NCI-H1694 (cell line): Measurements from ENCODE around the gene PLA2G4E.

ENCODE experiments used
- DNase-seq: peaks from one replicate; lab custom pipeline; 2025; lab: John Stamatoyannopoulos, UW

The PLA2G4E gene, protein sequence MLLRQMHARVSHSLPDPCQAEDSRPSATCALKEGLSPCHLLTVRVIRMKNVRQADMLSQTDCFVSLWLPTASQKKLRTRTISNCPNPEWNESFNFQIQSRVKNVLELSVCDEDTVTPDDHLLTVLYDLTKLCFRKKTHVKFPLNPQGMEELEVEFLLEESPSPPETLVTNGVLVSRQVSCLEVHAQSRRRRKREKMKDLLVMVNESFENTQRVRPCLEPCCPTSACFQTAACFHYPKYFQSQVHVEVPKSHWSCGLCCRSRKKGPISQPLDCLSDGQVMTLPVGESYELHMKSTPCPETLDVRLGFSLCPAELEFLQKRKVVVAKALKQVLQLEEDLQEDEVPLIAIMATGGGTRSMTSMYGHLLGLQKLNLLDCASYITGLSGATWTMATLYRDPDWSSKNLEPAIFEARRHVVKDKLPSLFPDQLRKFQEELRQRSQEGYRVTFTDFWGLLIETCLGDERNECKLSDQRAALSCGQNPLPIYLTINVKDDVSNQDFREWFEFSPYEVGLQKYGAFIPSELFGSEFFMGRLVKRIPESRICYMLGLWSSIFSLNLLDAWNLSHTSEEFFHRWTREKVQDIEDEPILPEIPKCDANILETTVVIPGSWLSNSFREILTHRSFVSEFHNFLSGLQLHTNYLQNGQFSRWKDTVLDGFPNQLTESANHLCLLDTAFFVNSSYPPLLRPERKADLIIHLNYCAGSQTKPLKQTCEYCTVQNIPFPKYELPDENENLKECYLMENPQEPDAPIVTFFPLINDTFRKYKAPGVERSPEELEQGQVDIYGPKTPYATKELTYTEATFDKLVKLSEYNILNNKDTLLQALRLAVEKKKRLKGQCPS

GRCh38 chr15:42020713-42021273 is at the start of gene PLA2G4E:
PLA2G4E (minus strand) TSS chr15:42021042; CDS start chr15:42021030, 12 bp downstream.
- DNase-seq, result no peak

DNA sequence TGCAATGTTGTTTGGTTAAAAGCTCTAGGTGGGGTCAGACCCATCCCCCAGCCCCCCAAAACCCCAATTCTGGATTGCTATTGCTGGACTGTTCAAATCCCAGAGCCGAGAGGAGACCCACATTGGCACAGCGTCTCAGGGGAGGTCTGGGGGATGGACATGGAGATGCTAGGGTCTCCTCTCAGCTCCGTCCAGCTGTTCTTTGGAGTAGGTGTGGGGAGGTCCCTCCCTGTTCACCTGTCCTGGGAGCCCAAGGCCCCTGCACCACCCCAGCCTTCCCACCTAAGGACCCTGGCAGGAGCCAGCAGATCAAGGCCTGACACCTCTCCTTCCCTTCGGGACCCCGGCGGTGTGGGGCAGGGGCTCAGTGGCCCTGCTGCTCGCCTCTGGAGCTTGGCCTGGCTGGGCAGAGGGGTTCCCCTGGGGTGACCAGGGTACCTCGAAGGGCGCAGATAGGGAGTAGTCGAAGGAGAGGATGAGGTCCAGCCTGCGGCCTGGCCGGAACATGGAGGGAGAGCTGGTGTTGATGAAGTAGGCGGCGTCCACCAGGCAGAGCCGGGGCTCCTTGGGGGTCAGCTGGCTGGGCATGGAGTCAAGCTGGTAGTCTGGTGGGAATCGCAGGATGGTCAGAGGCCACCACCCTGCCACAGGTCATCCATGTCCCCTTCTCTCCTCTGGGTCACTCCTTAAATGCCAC is 49.6 kb upstream of the PLA2G4E start:
- DNase-seq, result no peak

- no peak for DNase-seq
Observed at GRCh38 chr15:42069496-42070278, 48.8 kb upstream of the PLA2G4E start.

- no peak for DNase-seq
Observed at GRCh38 chr15:42069025-42069424, 48.2 kb upstream of the PLA2G4E start.

DNA sequence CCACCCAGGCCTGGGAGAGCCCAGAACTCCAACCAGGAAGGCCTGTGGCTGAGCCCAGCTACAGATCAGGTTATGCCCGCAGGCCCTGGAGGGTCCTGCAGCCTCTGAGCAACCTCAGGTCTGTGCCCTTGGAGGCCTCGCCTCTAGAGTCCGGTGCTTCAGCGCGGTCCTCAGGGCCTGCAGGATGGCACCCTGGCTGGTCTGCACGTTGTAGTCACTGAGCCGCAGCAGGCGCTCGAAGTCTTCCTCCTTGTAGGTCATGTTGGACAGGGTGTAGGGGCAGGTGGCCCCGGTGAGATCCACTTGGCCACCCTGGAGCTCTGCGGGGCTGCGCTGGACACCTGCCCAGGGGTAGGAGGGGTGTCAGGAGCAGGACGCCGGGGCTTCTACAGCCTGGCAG is 47.8 kb upstream of the PLA2G4E start:
- DNase-seq, result no peak

DNA sequence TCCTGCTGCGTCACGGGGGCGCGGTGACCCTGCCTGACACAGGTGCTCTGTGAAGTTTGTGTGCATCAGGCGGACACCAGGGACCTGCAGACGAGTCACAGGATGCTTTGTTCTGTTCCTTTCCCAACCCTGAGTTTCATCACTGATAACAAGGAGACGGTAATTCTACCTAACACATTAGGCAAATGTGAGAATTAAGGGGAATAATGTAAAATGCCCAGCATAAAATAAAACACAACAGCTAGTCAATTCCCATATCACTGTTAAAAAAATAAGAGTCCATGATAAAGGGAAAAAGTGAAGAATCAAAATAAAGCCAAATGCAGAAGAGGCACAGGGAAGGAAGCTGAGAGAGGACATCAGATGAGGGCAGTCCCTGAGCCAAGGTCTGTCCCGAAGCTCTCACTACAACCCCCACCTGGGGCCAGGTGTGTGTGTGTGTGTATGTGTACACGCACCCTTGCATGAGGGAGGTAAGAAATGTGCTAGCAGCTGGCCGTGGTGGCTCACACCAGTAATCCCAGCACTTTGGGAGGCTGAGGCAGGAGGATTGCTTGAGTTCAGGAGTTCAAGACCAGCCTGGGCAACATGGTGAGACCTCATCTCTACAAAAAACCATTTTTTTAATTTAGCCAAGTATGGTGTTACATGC is 46.0 kb upstream of the PLA2G4E start:
- DNase-seq, result no peak

DNA sequence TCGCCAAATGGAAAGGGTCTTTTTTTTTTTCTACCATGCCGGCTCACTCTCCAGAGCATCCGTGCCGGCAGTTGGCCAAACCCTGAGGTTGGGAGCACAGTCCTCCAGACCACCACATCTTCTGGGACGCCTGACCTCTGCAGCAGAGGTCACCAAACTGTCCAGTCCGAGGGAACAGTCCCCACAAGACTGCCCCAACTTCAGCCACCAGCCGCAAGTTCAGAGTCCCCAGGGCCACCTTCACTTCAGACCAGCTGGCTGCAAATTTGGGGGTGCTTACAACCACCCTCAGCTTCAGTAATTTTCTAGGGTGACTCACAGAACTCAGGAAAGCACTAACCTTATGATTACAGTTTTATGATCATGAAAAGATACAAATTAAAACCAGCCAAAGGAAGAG is 44.6 kb upstream of the PLA2G4E start:
- DNase-seq, result no peak

DNA sequence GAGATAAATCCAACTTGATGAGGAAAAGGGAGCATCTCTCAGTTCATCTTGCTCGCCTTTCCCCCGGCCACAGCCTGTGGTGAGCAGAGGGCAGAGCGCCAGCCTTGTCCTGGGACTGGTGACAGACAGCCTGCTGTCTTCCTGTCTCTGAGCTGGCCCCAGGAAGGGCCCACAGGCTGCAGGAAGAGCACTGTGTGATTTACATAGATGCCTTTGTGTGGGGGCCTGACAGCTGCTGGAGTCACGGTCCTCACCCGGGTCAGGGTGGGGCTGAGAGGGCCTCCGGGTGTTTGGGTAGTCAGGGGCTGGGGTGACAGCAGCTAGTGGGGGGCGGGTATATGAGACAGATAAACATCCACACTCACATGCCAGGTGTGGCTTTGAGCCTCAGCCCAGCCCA is 44.2 kb upstream of the PLA2G4E start:
- peak; percentile 21 for DNase-seq

DNA sequence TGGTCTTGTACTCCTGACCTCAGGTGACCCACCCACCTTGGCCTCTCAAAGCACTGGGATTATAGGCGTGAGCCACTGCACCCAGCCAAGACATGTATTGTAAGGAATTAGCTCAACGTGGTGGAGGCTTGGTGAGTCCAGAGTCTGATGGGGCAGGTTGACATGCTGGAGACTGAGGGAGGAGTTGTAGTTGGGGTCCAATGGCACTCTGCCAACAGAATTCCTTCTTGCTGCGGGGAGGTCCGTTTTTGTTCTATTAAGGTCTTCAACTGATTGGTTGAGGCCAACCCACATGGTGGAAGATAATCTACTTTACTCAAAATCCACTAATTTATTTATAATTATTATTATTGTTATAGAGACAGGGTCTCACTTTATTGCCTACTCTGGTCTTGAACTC is 43.4 kb upstream of the PLA2G4E start:
- DNase-seq, result no peak

DNA sequence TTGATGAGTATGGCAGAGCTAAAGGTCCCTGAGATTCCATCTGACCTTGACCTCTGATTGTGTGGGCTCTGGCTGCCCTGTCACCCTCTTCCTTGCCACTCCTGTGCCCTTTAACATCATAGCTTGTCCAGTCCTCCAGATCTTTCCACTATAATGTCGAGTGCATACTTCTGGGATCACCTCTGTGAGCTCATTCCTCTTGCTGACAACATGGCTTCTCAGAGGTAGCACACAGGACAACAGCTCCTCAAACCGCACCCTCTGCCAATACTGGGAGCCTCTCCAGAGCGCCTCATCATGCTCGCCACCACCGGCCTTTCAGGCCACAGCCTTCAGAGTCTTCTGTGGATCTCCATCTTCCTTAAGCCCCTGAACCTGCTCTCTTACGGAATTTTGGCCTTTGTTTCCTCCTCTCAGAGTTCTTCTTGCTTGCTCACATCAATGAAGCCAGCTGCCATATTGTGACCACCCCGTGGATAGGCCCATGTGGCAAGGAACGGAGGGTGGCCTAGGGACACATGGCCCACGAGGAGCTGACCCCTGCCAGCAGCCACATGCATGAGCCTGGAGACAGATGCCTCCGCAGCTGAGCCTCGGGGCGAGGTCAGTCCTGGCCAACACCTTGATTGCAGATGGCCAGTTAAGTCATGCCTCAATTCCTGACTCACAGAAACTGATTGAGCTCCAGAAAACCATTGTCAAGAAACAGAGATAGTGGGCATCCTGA is 42.4 kb upstream of the PLA2G4E start:
- DNase-seq, result no peak

GRCh38 chr15:42062284-42062806 is 41.5 kb upstream of the PLA2G4E start:
- no peak for DNase-seq

- DNase-seq, result no peak
Observed at GRCh38 chr15:42060797-42061196, 40.0 kb upstream of the PLA2G4E start.

- no peak for DNase-seq
Observed at GRCh38 chr15:42060477-42060763, 39.6 kb upstream of the PLA2G4E start.

- DNase-seq, result peak; percentile 38
Observed at GRCh38 chr15:42059661-42060476, 39.0 kb upstream of the PLA2G4E start.

DNA sequence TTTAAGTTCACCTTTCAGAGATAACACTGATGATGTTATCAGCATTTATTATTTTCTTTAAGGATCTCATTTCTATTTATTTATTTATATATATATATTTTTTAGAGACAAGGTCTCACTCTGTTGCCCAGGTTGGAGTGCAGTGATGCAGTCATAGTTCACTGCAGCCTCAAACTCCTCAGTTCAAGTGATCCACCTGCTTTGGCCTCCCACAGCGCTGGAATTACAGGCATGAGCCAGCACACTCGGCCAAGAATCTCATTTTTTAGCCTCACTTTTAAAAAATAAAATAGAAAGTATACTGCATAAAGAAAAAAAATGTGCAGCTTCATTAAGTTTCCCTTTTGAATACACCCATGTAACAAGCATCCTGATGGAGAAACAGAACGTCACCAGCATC is 37.9 kb upstream of the PLA2G4E start:
- no peak for DNase-seq

DNA sequence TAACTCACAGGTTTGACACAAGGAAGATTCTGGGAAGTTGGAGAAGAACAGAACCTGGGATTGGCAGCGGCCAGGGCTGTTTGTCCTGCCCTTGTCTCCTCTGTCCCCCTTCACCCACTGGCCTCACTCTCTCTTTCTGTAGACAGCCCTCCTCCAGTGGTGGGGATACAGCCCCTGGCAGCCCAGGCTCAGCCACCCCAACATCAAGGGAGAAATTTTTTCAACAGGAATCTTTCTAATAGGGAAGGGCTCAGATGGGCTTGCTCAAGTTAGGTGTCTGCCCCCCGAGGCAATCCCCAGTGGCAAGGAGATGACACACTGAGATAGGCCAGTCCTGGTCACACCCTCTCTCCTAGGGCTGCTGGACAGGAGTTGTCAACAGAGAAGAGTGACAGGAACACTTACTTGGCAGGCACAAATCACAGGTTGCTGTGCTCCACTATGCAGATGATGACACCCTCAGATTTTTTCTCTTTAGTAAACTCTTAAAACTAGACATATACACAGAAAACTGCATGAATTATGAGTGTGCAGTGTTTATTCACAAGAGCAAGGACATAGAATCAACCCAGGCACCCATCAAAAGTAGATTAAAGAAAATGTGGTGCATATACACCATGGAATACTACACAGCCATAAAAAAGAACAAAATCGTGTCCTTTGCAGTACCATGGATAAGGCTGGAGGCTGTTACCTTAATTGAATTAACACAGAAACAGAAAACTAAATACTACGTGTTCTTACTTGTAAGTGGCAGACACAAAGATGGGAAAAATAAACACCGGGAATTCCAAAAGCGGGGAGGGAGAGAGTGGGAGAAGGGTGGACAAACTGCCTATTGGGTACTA is 37.2 kb upstream of the PLA2G4E start:
- no peak for DNase-seq

DNA sequence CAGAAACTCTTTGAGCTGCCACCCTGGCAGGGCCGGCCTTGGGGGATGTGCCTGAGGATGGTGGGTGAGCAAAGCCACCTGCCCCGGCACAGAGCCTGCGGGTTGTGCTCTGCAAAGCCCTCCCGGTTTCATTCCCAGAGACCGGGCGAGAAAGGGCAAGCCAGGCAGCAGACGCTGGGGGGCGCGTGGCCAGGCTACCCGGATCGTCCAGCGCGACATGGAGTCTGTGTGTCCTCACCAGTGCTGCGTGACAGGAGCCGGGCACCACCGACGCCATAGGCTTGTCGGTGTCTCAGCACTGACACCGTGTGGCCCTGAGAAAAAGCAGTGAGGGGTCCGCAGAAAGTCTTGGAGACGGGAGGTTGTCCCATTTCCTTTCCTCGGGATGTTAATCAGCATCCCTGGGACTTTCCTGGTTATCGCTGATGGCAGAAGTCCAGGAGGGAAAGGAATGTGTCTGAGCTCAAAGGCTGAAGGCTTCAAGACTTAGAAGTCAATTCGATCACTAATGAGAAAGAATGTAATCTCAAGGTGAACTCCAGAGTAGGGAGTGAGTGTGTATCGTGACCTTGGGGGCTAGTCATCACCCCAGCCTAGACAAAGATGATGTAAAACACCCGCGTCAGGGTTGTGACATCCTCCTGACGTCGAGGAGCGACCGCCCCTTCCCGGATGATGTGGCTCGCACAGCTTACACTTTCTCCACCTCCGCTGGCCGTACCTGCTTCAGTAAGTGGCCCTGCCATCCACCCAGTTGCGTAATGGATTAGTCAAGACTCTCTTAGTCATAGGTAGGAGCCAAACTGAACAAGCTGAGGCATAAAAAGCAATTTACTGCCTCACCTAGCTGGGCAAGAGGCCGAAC is 36.3 kb upstream of the PLA2G4E start:
- DNase-seq, result peak; percentile 39
